ENCODE measurements around the gene PCCA.

GRCh38 chr13:100173203-100173602, 84.3 kb downstream of the PCCA start:
- TF ChIP-seq CTCF (conservative IDR thresholded peaks at IDR 0.05 in 1 of 2, IDR thresholded peaks at IDR 0.05 in 1 of 2; ENCODE audit: low read depth in 1 of 2, low read length in 2 of 2) = no peak
- TF ChIP-seq EZH2 (IDR thresholded peaks at IDR 0.05; ENCODE audit: low read length, missing control alignments) = no peak
